H4 (cell line): ENCODE measurements around the gene OLIG2. TPM values are rescaled to one million over a fixed set of nuclear protein-coding genes. Genes with fewer than 3 reads are reported as not detected.

ENCODE experiments used
- DNase-seq: peaks from one replicate; pipeline ENCODE4 v3.0.0-alpha.2; 2015; ENCODE audit warnings: low spot score
- total RNA-seq: library from RNA; depleted of rRNA; stranded (reverse); fragments of >200 nt; shearing (Covaris generic); gene quantifications from 2 replicates; pipeline ENCODE4 v1.2.3, GENCODE V29; 2014; rRNA removed

The OLIG2 gene
- total RNA-seq, result 1.5 and 1.7 TPM in 2 replicates

- DNase-seq, result peak; percentile 85
These were observed at the start of gene OLIG2 for GRCh38 chr21:33025489-33026442. OLIG2 (plus strand) TSS chr21:33025935; CDS start chr21:33026863, 928 bp downstream.

- DNase-seq, result no peak
These were observed 48.9 kb upstream of the OLIG2 start for GRCh38 chr21:32976791-32977190.

- DNase-seq, result no peak
These were observed 48.5 kb upstream of the OLIG2 start for GRCh38 chr21:32977216-32977615.

- no peak for DNase-seq
These were observed 47.1 kb upstream of the OLIG2 start for GRCh38 chr21:32978331-32979270.

- DNase-seq, result no peak
These were observed 46.0 kb upstream of the OLIG2 start for GRCh38 chr21:32979598-32980268.

GRCh38 chr21:32981096-32981495 is 44.6 kb upstream of the OLIG2 start:
- no peak for DNase-seq

GRCh38 chr21:32990666-32991065 is 35.1 kb upstream of the OLIG2 start:
- DNase-seq, result no peak

GRCh38 chr21:32991361-32991760 is 34.4 kb upstream of the OLIG2 start:
- DNase-seq, result no peak

- no peak for DNase-seq
These were observed 31.8 kb upstream of the OLIG2 start for GRCh38 chr21:32993894-32994293.

- no peak for DNase-seq
These were observed 31.4 kb upstream of the OLIG2 start for GRCh38 chr21:32994305-32994704.

- no peak for DNase-seq
These were observed 18.0 kb upstream of the OLIG2 start for GRCh38 chr21:33007747-33008146.

- DNase-seq, result no peak
These were observed 17.2 kb upstream of the OLIG2 start for GRCh38 chr21:33008333-33009051.

GRCh38 chr21:33010931-33011330 is 14.8 kb upstream of the OLIG2 start:
- no peak for DNase-seq

GRCh38 chr21:33011462-33011861 is 14.3 kb upstream of the OLIG2 start:
- peak; percentile 89 for DNase-seq

GRCh38 chr21:33013626-33014025 is 12.1 kb upstream of the OLIG2 start:
- no peak for DNase-seq

- no peak for DNase-seq
These were observed 11.4 kb upstream of the OLIG2 start for GRCh38 chr21:33014331-33014730.

- no peak for DNase-seq
These were observed 10.6 kb upstream of the OLIG2 start for GRCh38 chr21:33015096-33015495.

- DNase-seq, result no peak
These were observed 10.0 kb upstream of the OLIG2 start for GRCh38 chr21:33015756-33016155.

GRCh38 chr21:33018707-33019465 is 6.8 kb upstream of the OLIG2 start:
- no peak for DNase-seq

- DNase-seq, result no peak
These were observed 6.2 kb upstream of the OLIG2 start for GRCh38 chr21:33019516-33019884.
